Ureter (tissue), 1 donor: ENCODE results near the gene RBMS1. TPM values are rescaled to one million over a fixed set of nuclear protein-coding genes. Genes with fewer than 3 reads are reported as not detected.

ENCODE experiments used
- DNase-seq: peaks from one replicate; pipeline ENCODE4 v3.0.0-alpha.2; 2020; ENCODE audit warnings: low spot score
- total RNA-seq: library from RNA; stranded (reverse); gene quantifications from one replicate; pipeline ENCODE4 v1.2.4, GENCODE V29; 2023
- donor health status: DM: yes; HTN: yes; CAD: no.

RBMS1 gene
- total RNA-seq, 1 donor from 2014 or later = 137 TPM

DNA sequence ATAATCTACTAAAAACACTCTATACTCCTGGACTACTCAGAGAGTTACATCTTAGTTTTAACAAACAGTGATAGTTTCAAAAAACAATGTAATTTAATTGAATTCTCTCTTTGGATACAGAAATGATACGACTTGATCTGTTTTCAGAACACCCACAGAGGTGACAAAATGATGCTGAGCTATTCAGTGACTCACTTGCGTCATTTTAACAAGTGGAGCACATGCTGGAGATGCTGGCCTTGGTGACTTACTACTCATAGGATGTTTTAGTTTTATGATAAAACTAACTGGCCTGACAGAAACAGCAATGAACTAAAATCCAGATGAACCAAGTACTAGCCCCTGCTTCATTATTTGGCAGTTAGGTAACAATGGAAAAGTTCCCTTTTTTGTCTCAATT is 192.2 kb downstream of the RBMS1 start:
- DNase-seq = no peak

DNA sequence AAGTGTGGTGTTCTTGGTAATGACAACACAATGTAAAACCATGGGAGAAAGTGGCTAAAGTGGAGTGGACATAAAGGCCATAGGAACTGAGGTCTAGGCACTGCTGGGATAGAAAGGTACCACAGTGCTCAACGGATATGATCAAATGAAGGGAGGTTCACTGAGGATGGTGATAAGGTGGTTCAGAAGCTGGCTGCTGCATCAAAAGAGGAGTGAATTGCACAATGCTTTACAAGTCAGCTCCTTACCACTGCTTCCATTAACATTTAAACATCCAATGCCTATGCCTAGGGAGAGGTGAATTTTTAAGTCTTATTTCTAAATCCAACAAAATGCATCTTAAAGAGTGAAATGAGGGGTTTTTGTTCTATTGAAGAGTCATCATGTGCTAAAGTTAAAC is 193.4 kb downstream of the RBMS1 start:
- DNase-seq = no peak

DNA sequence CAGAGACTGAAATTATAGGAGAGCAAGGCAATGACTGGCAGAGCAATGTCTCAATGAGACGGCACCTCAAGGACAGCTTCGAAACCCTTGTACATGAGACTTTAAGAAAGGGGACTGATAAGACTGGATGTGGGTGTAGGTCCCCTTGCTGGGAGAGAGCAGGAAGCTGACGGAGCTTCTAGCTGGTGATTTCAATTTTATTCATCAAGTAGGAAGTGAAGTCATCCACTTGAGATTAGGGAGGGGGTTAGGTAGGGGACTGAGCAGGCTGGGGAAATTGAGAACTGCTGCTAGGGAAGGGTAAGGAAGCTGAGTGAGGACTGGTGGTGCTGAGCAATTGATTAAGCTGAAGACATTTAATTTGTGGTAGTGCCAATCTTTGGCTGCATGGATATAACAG is 194.1 kb downstream of the RBMS1 start:
- DNase-seq = no peak

DNA sequence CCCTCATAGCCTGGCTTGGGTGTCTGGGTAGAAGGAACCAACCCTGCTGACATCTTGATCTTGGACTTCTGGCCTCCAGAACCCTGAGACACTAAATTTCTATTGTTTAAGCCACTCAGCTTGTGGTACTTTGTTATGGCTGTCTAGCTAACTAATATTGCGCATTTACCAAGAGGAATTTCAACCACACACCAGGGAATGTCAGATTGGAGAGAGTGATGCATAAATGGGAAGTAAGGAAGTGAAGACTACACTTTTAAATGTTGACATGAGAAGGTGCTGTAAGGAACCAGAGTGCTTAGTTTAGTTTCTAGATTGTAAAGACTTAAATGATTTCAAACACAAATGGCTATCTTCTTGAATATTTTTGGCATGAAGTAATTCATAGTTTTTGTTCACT is 194.6 kb downstream of the RBMS1 start:
- no peak for DNase-seq

DNA sequence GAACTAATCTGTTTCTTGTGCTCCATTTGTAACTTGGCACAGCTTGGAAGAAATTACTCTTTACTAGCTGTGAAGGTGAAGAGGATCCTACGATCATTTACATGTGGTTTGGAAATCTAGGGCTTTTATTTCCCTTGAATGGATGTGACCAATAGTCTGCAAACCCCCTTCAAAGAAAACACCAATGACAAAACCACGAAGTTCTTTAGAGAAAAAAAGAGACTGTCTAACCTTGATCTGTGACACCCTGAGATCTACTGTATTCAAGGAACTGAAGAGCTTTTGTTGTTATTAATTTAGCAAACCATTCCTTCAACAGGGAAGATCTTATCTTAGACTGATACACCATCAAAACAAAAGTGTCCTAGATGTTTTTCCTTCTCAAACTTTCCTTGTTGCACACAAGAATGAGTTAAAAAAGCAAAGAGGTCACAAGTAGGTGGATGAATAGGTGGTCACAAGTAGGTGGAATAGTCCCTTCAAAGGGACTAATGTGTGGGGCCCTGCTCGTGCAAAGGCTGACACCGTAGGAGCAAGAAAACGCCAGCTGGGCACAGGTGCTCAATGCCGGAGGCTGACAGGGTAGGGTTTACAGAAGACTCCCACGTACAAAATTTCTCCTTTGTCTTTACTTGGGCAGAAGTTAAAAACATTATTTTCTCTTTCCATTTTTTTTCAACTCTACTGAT is 197.9 kb downstream of the RBMS1 start:
- DNase-seq = no peak

DNA sequence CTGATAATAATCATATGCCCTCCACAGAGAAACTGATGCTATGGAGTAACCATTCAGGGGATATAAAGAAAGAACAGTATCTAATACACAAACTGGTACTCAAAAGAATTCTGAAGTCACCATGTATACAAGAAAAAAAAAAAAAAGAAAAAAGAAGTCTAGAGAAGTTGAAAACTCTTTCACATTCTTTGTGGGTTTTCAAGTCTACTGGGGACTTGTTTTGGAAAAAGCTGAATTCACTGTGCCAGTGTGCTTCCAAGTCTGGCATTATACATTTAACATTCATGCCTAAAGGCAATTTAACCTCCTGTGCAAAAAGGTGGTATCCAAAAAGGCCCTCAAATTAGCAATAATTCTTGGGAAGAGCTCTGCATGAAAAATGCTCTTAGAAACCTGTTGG is 198.7 kb downstream of the RBMS1 start:
- DNase-seq = no peak

DNA sequence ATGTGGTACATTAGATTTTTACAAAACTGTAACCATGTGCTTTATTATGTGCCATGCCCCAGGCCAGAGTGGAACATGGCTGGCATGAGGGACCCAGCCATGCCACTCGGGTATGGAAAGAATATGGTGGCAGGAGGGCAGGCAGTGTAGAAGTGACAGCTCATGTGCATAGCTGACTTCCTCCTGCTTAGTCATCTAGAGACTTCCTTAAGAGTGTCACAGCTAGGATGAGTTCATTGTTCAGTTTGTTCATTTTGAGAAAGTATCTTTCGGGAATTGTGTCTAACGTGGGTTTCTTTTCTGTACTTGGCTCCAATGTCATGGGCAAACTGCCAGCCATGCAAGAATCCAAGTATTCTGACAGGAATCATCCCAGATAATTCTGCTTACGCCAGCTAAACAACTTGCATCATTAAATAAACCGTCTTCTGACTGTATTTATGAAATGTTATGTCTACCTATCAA is 199.2 kb downstream of the RBMS1 start:
- DNase-seq = no peak

DNA sequence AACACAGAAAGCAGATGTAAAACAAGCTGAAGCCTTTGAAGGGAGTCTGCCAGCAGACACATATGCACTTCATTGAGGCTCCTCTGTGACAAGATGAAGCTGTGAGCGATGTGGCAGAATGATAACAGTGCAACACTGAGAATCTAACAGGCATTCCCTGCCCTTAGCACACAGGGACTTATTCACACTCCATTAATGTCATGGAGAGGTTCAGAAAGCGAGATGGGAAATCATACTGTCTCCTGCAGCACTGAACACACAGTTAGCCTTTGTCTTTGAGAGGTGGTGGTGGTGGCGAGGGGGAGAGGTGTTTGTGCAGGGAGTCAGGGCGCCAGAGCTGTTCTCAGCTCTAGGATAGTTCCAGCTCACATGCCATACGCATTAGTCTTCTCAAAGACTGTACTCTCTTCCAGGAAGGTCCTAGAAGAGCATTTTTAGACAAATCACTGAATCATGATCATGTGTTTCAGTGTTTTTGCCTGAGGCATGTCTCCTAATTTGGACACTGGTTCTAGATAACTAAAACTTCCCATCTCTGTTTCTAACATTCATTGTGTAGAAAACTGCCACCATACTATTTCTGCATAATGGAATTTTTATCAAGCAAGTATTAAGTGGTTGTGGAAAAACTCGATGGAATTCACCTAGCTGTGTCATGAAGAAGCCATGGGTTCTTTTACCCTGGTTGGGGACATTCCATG is 200.1 kb downstream of the RBMS1 start:
- DNase-seq = no peak

DNA sequence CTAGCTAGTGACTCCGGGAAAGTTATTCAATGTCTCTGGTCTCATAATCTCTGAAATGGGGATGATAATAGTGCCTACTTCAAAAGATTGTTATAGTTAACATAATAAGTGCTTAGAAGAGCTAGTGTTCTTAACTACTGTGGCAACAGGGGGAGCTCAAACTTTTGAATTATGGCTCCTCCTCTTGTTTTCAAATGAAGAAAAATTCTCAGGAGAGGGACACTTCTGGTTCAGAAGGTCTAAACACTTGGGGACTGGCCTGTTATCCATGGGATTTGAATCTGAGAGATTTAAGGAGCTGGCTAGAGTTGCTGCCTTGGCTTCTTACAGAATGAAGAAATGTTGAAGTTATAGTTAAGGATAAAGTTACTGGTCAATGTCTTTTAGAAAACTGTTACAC is 201.4 kb downstream of the RBMS1 start:
- DNase-seq = no peak

DNA sequence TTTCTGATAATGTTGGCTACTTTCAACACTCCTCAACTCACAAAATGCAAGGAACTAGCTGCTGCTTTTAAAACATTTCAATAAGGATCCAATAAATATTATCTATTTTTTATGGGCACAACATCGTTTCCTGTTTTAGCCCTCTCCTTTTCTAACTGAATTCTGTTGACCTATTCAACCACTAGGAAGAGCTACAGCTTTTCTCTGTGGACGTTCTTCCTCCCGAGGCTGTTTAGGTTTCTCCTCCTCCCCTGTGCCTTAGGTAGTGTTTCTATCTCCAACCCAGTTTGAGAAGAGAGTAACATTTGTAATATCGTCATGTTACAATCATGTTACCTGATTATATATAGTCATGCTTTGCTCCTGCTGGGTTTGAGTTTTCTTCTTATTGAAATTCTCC is 202.2 kb downstream of the RBMS1 start:
- DNase-seq = no peak

DNA sequence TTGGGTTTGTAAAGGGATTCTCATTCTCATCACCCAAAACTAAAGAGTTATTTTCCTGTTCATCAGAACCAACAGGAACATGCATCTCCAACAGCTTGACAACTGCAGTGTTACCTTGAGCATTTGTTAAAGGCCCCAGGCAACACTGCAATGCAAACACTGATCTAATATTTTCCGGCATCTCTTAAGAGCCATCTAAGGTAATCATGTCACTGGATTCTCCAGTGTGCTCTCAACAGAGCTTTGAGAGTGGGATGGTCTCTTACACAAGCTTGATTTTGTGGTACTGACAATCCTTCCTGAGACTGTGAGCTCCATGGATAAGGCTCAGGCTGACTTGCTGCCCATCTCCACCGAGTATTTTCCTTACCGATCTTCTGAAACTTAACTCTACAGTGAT is 203.0 kb downstream of the RBMS1 start:
- no peak for DNase-seq

DNA sequence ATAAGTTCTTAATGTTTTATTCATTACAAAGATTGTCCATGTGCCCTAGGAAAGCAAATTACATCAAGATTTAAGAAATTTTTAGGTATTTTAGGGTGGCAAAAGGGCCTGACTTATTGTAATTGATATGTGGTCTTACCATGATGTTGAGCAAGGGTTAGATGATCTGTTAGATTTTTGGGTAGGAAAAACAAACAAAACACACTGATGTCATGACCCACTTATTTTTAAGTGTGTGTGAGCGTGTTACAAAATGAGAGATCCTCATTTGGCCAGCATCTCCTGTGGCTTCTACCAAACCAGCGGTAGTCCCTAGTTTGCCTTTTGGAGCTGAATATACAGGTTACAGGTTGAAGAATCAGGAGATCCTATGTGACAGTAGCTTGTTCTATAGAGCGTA is 203.8 kb downstream of the RBMS1 start:
- DNase-seq = no peak

DNA sequence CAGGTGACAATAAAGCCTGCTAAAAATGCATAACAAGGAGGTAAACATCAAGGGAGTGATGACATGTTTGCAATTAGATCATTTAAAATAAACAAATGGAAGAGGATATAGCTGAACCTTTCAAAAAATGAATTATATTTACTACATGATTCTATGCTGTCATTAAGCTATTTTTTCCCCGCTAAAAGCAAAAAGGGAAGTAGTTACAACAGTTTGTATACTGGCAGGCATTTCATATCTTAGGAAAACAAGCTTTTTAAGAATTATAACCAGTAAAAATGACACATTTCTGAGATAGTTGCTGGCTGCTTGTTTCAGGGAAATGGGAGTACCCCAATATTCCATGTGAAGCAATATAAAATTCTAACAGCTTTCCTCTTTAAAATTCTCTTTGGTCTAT is 204.5 kb downstream of the RBMS1 start:
- no peak for DNase-seq

DNA sequence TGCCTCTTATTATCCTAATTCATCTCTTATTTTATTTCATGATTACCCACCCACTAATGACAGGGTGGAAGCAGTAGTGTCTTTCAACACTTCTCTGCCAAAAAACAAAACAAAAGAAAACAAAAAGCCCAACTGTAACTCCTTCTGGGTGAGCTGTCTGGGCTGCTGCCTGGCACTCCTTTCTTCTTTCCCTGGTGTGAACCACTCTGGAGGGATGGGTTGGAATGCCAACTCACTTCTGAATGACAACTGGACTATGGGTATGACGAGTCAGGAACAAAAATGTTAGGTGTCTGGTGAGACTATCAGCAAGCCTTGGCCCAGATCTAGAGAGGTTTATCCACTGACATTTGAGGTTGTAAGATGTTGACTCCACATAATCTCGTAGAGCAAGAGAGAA is 205.3 kb downstream of the RBMS1 start:
- DNase-seq = no peak

DNA sequence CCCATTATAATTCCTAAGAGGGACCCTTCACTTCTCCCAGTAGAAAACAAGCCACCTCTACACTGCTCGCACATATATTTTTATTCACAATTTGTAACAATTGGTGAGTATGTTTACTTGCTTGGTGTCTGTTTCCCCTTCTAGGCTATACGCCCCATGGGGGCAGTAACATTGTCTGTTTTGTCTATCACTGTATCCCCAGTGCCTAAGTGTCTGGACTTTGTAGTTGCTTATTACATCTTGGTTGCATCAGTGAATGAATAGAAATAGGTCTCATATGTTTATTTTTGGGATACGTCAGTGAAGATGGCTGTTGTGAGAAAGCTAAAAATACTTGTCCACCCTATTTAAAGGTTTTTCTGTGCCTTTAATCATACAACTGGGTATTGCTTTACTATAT is 206.1 kb downstream of the RBMS1 start:
- DNase-seq = no peak

DNA sequence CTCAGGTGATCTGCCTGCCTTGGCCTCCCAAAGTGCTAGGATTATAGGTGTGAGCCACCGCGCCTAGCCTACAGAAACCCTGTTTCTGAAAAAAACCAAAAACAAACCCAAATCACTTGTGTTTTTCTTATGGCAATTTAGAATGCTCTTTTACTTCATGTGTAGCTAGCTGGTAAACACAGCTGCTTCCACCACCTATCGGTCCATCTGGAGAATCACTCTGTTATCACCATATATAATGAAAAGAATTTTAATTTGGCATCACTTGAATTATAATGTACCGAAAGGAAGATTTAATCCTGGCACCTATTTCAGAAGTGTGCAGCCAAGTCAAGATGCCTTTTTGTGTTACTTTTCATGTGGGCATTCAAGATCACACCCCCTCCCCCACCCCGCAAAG is 207.1 kb downstream of the RBMS1 start:
- no peak for DNase-seq

DNA sequence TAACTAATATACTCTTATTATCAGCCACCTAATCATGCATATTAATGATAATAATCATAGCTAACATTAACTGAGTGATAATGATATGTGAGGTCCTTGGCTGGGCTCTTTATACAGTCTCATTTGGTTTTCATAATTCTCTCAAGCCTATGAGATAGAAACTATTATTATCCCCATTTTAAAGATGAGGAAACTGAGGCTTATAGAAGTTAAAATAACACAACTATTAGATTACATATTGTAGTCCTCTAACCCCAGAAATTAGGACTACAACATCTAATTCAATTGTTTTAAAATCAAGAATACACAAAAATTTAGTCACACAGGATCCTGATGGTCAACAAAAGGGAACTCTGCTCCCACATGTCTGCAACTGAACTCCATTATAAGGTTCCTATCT is 209.9 kb downstream of the RBMS1 start:
- DNase-seq = no peak

DNA sequence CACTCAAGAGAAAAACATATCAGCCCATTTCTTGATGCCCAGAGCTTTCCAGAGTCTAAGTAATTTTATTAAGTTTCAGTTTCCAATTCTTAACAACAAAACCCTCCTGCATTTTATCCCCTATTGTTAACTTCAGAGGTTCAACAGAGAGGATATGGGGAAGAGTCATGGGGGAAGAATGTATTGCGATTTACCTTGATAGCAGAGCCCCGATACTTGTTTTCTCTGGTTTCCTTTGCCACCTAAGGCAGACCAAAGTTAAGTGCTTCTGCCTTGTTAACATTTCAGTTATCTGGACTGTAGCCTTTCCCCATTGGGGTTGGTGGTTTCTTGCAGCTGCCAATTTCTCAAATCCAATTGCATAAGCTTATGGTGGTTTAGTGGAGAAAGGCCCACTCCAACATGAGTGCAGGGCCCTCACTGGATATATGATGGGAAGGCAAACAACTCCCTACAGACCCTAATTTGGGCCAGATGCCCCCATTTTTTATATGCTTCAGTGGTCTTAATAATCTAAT is 211.5 kb downstream of the RBMS1 start:
- DNase-seq = no peak

DNA sequence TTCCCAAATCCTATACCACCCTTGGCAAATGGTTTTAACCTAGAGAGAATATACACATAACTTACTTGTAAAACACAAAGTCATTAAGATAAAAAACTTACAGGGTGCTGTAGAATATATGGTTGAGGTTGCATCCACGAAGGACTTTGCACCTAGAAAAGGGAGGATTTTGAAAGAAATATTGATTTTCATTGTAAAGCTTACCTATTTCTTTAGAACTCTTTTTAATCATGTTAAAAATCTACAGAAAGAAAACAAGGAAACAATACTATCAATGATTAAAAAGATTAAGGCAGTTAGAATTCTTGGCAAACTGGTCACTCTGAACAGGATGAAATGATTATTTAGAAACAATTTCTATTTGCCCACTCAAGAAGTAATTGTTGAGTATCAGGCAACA is 212.4 kb downstream of the RBMS1 start:
- DNase-seq = no peak

DNA sequence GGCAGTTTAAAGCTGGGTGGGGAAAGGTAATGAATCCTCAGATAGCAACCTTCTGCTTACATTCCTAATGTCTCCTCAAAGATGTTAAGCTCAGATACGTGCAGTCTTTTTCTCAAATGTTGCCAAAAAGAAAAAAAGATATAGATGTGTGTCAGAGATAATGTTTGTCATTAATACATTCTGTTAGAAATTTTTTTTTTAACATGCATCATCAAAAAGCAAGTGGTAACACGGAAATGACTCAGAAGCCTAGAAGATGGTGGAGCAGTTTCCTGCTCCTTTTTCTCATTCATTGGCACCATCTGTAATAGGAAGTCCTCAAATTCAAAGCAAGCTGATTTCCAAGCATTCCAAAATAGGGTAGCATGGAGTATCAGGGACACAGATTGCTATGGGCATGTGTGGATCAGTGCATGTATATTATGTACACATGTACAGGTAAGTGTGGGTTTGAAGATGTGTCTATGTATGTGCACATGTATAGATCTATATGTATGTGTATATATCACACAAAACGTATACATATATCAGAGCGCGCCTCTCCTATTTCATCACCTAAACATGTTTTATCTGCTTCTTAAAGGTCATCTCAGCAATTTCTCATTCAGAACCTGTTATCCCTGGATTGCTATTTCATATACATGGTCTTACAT is 213.7 kb downstream of the RBMS1 start:
- DNase-seq = no peak

DNA sequence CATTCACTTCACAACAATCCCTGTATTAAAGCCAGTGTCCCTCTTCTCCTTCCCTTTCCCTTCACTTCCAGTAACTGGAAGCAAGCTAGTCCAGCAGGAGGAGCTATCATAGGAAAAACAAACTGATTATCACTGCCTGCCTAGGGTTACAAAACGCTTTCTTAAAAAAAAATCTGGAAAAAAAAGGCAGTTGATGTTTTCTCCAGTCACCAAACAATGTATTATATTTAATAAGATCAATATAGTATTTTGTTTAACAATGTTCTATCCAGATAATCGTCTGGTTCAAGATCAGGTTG is 214.8 kb downstream of the RBMS1 start:
- DNase-seq = no peak

DNA sequence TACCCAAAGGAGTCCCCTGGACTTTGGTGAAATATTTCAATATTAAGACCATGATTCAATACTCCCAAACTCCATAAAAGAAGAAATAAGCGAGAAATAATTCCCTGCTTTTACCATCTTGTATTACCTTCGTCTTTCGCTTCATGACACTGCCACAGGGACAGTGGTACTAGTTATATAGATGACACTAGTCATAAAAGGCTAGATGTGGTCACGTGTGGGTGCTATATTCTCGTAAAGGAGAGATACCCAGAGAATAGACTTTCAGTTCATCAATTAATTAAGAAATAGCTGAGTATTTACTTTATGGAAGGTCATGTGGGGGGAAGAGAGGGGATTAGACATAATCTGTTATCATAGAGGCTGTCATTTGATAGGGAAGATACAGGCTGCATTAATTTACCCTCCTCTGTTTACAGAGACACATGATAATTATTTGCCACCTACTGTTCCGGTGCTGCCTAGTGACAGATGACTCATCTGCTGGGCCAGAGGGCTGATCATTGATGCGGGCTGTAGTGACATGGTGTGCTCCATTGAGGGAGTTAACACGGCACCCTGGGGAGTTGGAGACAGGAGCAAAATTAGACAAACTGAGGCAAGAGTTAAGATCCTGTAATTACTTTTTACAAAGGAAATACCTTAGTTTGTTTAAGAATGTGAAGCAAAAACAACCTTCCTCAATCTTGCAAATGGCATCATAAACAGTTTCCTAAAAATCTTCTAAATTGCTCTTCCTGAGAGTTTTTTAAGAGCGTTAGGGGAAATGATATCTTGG is 215.3 kb downstream of the RBMS1 start:
- no peak for DNase-seq
